Neural cell (in vitro differentiated cells): ENCODE measurements around the gene CAMK2A. TPM values are rescaled to one million over a fixed set of nuclear protein-coding genes. Genes with fewer than 3 reads are reported as not detected.

ENCODE experiments used
- H2AFZ ChIP-seq: fragments of 200-600, 300-800 bp; sonication (generic), shearing (Covaris generic); 2 replicates; pipeline ENCODE4 v1.6.0; 2014; ENCODE audit warnings: low read depth, mild to moderate bottlenecking, antibody characterized with exemption, low read length, moderate library complexity
- H3F3A ChIP-seq: fragments of 200-600 bp; shearing (Covaris generic); 2 replicates; pipeline ENCODE4 v1.6.1; 2016; ENCODE audit warnings: mild to moderate bottlenecking, moderate library complexity, mixed read lengths, antibody characterized with exemption, low read length; ENCODE audit not compliant: insufficient read depth, poor library complexity, severe bottlenecking
- H3K27ac ChIP-seq: fragments of 200-600, 300-800 bp; sonication (generic), shearing (Covaris generic); 2 replicates; pipeline ENCODE4 v1.5.1; 2014; ENCODE audit warnings: mild to moderate bottlenecking, low read length, moderate library complexity
- H3K27me3 ChIP-seq: fragments of 300-800, 200-600 bp; sonication (generic), shearing (Covaris generic); 2 replicates; pipeline ENCODE4 v1.6.0; 2014; ENCODE audit warnings: mild to moderate bottlenecking, low read depth, low read length, moderate library complexity; ENCODE audit not compliant: insufficient read depth
- H3K36me3 ChIP-seq: fragments of 300-800, 200-600 bp; sonication (generic), shearing (Covaris generic); 2 replicates; pipeline ENCODE4 v1.5.1; 2014; ENCODE audit warnings: mild to moderate bottlenecking, antibody characterized with exemption, low read length, moderate library complexity; ENCODE audit not compliant: insufficient read depth
- H3K4me2 ChIP-seq: fragments of 300-800, 200-600 bp; sonication (generic), shearing (Covaris generic); 2 replicates; pipeline ENCODE4 v1.6.0; 2014; ENCODE audit warnings: mild to moderate bottlenecking, low read length
- H3K4me3 ChIP-seq: fragments of 300-800, 200-600 bp; sonication (generic), shearing (Covaris generic); 2 replicates; pipeline ENCODE4 v1.5.1; 2014; ENCODE audit warnings: mild to moderate bottlenecking, low read length, moderate library complexity
- H3K79me2 ChIP-seq: fragments of 200-600 bp; shearing (Covaris generic); replicated peaks from 2 replicates; pipeline ENCODE4 v1.6.0; 2014; ENCODE audit warnings: mild to moderate bottlenecking, low read length, moderate library complexity; ENCODE audit not compliant: insufficient read depth
- H3K9ac ChIP-seq: fragments of 300-800, 200-600 bp; sonication (generic), shearing (Covaris generic); 2 replicates; pipeline ENCODE4 v1.6.1; 2016; ENCODE audit warnings: mild to moderate bottlenecking, low read length, mixed read lengths
- H3K9me2 ChIP-seq: fragments of 200-600 bp; shearing (Covaris generic); 2 replicates; pipeline ENCODE4 v1.6.1; 2016; ENCODE audit warnings: mild to moderate bottlenecking, low read length, mixed read lengths; ENCODE audit not compliant: insufficient read depth
- H3K9me3 ChIP-seq: fragments of 200-600, 300-800 bp; sonication (generic), shearing (Covaris generic); 2 replicates; pipeline ENCODE4 v1.6.1; 2016; ENCODE audit warnings: mild to moderate bottlenecking, mixed run types, low read length, moderate library complexity, mixed read lengths
- H4K20me1 ChIP-seq: fragments of 200-600 bp; shearing (Covaris generic); 2 replicates; pipeline ENCODE4 v1.6.1; 2016; ENCODE audit warnings: mild to moderate bottlenecking, mixed run types; ENCODE audit not compliant: insufficient read depth
- EP300 ChIP-seq: fragments of 450-650 bp; conservative IDR thresholded peaks from 2 replicates; pipeline ENCODE4 v1.6.1; 2014; ENCODE audit warnings: antibody characterized with exemption, mild to moderate bottlenecking, moderate library complexity; ENCODE audit not compliant: poor library complexity, severe bottlenecking
- EZH2 ChIP-seq: fragments of 200-600, 300-800 bp; shearing (Covaris generic), sonication (generic); IDR thresholded peaks from 2 replicates; pipeline ENCODE4 v1.6.1; 2014; ENCODE audit warnings: antibody characterized with exemption, low read length, borderline replicate concordance, mild to moderate bottlenecking; ENCODE audit not compliant: insufficient read depth, poor library complexity, severe bottlenecking
- MXI1 ChIP-seq: fragments of 450-650 bp; conservative IDR thresholded peaks from 2 replicates; pipeline ENCODE4 v1.6.1; 2014; ENCODE audit warnings: antibody characterized with exemption, mild to moderate bottlenecking; ENCODE audit not compliant: poor library complexity, severe bottlenecking
- POLR2AphosphoS5 ChIP-seq: IDR thresholded peaks from 2 replicates; pipeline ENCODE4 v1.6.1; 2012
- RAD21 ChIP-seq: fragments of 450-650 bp; conservative IDR thresholded peaks from 2 replicates; pipeline ENCODE4 v1.6.1; 2014; ENCODE audit warnings: antibody characterized with exemption, mild to moderate bottlenecking, moderate library complexity
- SMC3 ChIP-seq: fragments of 450-650 bp; conservative IDR thresholded peaks from 2 replicates; pipeline ENCODE4 v1.6.1; 2014; ENCODE audit warnings: antibody characterized with exemption, mild to moderate bottlenecking, moderate library complexity; ENCODE audit not compliant: poor library complexity
- TAF1 ChIP-seq: IDR thresholded peaks from 2 replicates; pipeline ENCODE4 v1.6.1; 2012; ENCODE audit warnings: low read depth
- polyA plus RNA-seq: library from polyadenylated mRNA; depleted of rRNA; stranded (reverse); fragments of >200 nt; gene quantifications from 2 replicates; pipeline ENCODE4 v1.2.3, GENCODE V29; 2014
- TF ChIP-seq, protein P1 (sequence below): fragments of 450-650 bp; IDR thresholded peaks from 2 replicates; pipeline ENCODE4 v1.5.1; 2014; ENCODE audit warnings: antibody characterized with exemption, mild to moderate bottlenecking, moderate library complexity; ENCODE audit not compliant: poor library complexity, severe bottlenecking
- TF ChIP-seq, protein P2 (sequence below): IDR thresholded peaks from 2 replicates; pipeline ENCODE4 v1.6.1; 2012; ENCODE audit warnings: borderline replicate concordance

CAMK2A gene
- polyA plus RNA-seq, 1 donor from 2014 or later = 61.7 TPM

GRCh38 chr5:150227606-150228273 lies 61.8 kb downstream of the CAMK2A start:
- no peak for TF ChIP-seq POLR2AphosphoS5
- no peak for TF ChIP-seq RAD21
- TF ChIP-seq EP300 = no peak
- TF ChIP-seq EZH2 = no peak
- TF ChIP-seq MXI1 = no peak
- no peak for TF ChIP-seq TAF1
- TF ChIP-seq, protein P1, sequence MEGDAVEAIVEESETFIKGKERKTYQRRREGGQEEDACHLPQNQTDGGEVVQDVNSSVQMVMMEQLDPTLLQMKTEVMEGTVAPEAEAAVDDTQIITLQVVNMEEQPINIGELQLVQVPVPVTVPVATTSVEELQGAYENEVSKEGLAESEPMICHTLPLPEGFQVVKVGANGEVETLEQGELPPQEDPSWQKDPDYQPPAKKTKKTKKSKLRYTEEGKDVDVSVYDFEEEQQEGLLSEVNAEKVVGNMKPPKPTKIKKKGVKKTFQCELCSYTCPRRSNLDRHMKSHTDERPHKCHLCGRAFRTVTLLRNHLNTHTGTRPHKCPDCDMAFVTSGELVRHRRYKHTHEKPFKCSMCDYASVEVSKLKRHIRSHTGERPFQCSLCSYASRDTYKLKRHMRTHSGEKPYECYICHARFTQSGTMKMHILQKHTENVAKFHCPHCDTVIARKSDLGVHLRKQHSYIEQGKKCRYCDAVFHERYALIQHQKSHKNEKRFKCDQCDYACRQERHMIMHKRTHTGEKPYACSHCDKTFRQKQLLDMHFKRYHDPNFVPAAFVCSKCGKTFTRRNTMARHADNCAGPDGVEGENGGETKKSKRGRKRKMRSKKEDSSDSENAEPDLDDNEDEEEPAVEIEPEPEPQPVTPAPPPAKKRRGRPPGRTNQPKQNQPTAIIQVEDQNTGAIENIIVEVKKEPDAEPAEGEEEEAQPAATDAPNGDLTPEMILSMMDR = no peak
- TF ChIP-seq, protein P2, sequence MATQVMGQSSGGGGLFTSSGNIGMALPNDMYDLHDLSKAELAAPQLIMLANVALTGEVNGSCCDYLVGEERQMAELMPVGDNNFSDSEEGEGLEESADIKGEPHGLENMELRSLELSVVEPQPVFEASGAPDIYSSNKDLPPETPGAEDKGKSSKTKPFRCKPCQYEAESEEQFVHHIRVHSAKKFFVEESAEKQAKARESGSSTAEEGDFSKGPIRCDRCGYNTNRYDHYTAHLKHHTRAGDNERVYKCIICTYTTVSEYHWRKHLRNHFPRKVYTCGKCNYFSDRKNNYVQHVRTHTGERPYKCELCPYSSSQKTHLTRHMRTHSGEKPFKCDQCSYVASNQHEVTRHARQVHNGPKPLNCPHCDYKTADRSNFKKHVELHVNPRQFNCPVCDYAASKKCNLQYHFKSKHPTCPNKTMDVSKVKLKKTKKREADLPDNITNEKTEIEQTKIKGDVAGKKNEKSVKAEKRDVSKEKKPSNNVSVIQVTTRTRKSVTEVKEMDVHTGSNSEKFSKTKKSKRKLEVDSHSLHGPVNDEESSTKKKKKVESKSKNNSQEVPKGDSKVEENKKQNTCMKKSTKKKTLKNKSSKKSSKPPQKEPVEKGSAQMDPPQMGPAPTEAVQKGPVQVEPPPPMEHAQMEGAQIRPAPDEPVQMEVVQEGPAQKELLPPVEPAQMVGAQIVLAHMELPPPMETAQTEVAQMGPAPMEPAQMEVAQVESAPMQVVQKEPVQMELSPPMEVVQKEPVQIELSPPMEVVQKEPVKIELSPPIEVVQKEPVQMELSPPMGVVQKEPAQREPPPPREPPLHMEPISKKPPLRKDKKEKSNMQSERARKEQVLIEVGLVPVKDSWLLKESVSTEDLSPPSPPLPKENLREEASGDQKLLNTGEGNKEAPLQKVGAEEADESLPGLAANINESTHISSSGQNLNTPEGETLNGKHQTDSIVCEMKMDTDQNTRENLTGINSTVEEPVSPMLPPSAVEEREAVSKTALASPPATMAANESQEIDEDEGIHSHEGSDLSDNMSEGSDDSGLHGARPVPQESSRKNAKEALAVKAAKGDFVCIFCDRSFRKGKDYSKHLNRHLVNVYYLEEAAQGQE = no peak
- TF ChIP-seq SMC3 = no peak
- no peak overlapping the region for H3K27ac ChIP-seq
- no peak overlapping the region for H2AFZ ChIP-seq
- H3K4me3 ChIP-seq = no peak overlapping the region
- no peaks in the 10 kb centered on the region for H3K79me2 ChIP-seq
- no peaks in the 10 kb centered on the region for H3K27me3 ChIP-seq
- no peak overlapping the region for H3K9ac ChIP-seq
- H3F3A ChIP-seq = no peaks in the 10 kb centered on the region
- no peaks in the 10 kb centered on the region for H4K20me1 ChIP-seq
- no peaks in the 10 kb centered on the region for H3K9me3 ChIP-seq
- no peak overlapping the region for H3K4me2 ChIP-seq
- no peaks in the 10 kb centered on the region for H3K36me3 ChIP-seq
- H3K9me2 ChIP-seq = no peaks in the 10 kb centered on the region

- Histone ChIP-seq H3K27me3 (no peaks in the 10 kb centered on the region), H3K9me2 (no peaks in the 10 kb centered on the region), H3K4me2 (no peak overlapping the region), H3K36me3 (no peaks in the 10 kb centered on the region), H3K9ac (no peak overlapping the region), H3K4me3 (no peak overlapping the region), H4K20me1 (no peaks in the 10 kb centered on the region), H3K9me3 (no peaks in the 10 kb centered on the region), H3K79me2 (no peaks in the 10 kb centered on the region), H3F3A (no peaks in the 10 kb centered on the region), H3K27ac (no peak overlapping the region), H2AFZ (no peak overlapping the region)
- TF ChIP-seq MXI1 = no peak
- TF ChIP-seq, protein P2 = no peak
- no peak for TF ChIP-seq EP300
- TF ChIP-seq, protein P1 = no peak
- no peak for TF ChIP-seq POLR2AphosphoS5
- TF ChIP-seq TAF1 = no peak
- TF ChIP-seq SMC3 = no peak
- TF ChIP-seq EZH2 = no peak
- TF ChIP-seq RAD21 = no peak
These were observed 62.5 kb downstream of the CAMK2A start for GRCh38 chr5:150227036-150227435.
